ENCODE results near the gene BBS5. TPM values are rescaled to one million over a fixed set of nuclear protein-coding genes. Genes with fewer than 3 reads are reported as not detected.

BBS5 gene
- total RNA-seq, 1 experiment from 2014 or later: 0.55 TPM

DNA sequence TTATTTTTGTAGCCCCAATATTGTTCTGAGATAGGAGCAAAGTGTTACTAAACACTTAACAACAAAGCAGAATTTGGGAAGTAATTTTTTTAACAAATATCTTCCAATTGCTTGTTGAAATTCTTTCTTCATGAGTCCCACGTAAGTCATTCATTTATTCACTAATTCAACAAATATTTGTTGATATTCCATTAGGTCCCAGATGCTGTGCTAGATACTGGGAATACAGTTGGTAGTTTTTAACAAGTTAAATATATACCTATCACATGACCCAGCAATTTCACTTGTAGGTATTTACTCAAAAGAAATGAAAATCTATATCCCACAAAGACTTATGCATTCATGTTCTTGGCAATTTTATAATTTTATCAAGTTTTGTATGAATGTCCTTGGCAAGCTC is 7.0 kb upstream of the BBS5 start:
- H3T11ph ChIP-seq (ENCODE audit: low read length): no peak overlapping the region
- no peaks in the 10 kb centered on the region for H3K23me2 ChIP-seq (ENCODE audit: insufficient read length, low read depth, low read length, poor library complexity, severe bottlenecking)
- H3K79me1 ChIP-seq (ENCODE audit: insufficient read depth, low read depth, low read length, poor library complexity, severe bottlenecking): no peaks in the 10 kb centered on the region
- no peaks in the 10 kb centered on the region for H3K4me1 ChIP-seq (ENCODE audit: insufficient read depth, low read length)
- H2AFZ ChIP-seq (ENCODE audit: low read length): no peak overlapping the region
- no peak overlapping the region for H3K14ac ChIP-seq (ENCODE audit: insufficient read depth, low read length)
- H2BK120ac ChIP-seq (ENCODE audit: low read depth, low read length, poor library complexity, severe bottlenecking): no peak overlapping the region
- H2BK15ac ChIP-seq (ENCODE audit: low read depth, low read length): no peak overlapping the region
- no peak overlapping the region for H2AK5ac ChIP-seq (ENCODE audit: insufficient read length, low read length)
- H2BK20ac ChIP-seq (ENCODE audit: low read depth, low read length, poor library complexity, severe bottlenecking): no peak overlapping the region
- H3K36me3 Mint-ChIP-seq (ENCODE audit: insufficient read depth in 1 of 3, low read depth in 3 of 3): no peaks in the 10 kb centered on the region
- no peak overlapping the region for H4K91ac ChIP-seq (ENCODE audit: insufficient read length, low read depth, low read length)
- H2BK12ac ChIP-seq (ENCODE audit: insufficient read length, low read depth, low read length): no peak overlapping the region
- DNase-seq: no peak
- no peak overlapping the region for H3K9ac ChIP-seq (ENCODE audit: extremely low read depth, insufficient read length, low read length)
- peaks cover 9% of the 10 kb centered on the region for H3K27me3 Mint-ChIP-seq (ENCODE audit: low read depth)
- WGBS (ENCODE audit: extremely low coverage, insufficient read length, low lambda C conversion rate): no CpG with 5 or more reads among the region's 1 CpG
- H3K4ac ChIP-seq (ENCODE audit: low read depth, low read length): no peak overlapping the region
- H4K8ac ChIP-seq (replicated peaks; ENCODE audit: insufficient read length, low read depth, low read length): no peak overlapping the region
- H3K56ac ChIP-seq (ENCODE audit: insufficient read length, low read depth, low read length): no peak overlapping the region
- H3K9me3 Mint-ChIP-seq: no peaks in the 10 kb centered on the region
- H3K27me3 ChIP-seq (ENCODE audit: insufficient read depth, low read length): no peaks in the 10 kb centered on the region
- H3K4me3 Mint-ChIP-seq: no peak overlapping the region
- TF ChIP-seq, protein P1, sequence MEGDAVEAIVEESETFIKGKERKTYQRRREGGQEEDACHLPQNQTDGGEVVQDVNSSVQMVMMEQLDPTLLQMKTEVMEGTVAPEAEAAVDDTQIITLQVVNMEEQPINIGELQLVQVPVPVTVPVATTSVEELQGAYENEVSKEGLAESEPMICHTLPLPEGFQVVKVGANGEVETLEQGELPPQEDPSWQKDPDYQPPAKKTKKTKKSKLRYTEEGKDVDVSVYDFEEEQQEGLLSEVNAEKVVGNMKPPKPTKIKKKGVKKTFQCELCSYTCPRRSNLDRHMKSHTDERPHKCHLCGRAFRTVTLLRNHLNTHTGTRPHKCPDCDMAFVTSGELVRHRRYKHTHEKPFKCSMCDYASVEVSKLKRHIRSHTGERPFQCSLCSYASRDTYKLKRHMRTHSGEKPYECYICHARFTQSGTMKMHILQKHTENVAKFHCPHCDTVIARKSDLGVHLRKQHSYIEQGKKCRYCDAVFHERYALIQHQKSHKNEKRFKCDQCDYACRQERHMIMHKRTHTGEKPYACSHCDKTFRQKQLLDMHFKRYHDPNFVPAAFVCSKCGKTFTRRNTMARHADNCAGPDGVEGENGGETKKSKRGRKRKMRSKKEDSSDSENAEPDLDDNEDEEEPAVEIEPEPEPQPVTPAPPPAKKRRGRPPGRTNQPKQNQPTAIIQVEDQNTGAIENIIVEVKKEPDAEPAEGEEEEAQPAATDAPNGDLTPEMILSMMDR (conservative IDR thresholded peaks at IDR 0.05): no peak
- no peaks in the 10 kb centered on the region for H3K4me1 Mint-ChIP-seq
- no peak overlapping the region for H4K5ac ChIP-seq (ENCODE audit: insufficient read length, low read depth, low read length)
- no peak overlapping the region for H3K18ac ChIP-seq (ENCODE audit: insufficient read length, low read depth, low read length)
- H2BK5ac ChIP-seq (ENCODE audit: insufficient read length, low read length): no peak overlapping the region
- no peak overlapping the region for H3K27ac ChIP-seq (ENCODE audit: insufficient read length, low read depth, low read length)
- no peaks in the 10 kb centered on the region for H3K9me3 ChIP-seq (ENCODE audit: control insufficient read depth, low read depth, low read length)
- H3K23ac ChIP-seq (ENCODE audit: insufficient read length, low read depth, low read length): no peak overlapping the region
- no peaks in the 10 kb centered on the region for H3K79me2 ChIP-seq (ENCODE audit: insufficient read depth, low read length)
- no peak overlapping the region for H3K4me2 ChIP-seq (ENCODE audit: insufficient read depth, insufficient read length, low read length)
- no peaks in the 10 kb centered on the region for H4K20me1 ChIP-seq (ENCODE audit: control insufficient read depth, insufficient read depth, insufficient read length)
- H3K27ac Mint-ChIP-seq: no peak overlapping the region
